Muscle layer of colon (tissue), 2 donors: ENCODE data around the gene LCN6.
"Not testable (repeated sequence)": the region's sequence is repeated elsewhere in the genome, so short reads cannot be mapped to it uniquely, and the experiment has no call there.

Experiments used
- H3K27ac ChIP-seq: one replicate; pipeline ENCODE4 v1.7.0; 2013; ENCODE audit warnings: low read depth, mild to moderate bottlenecking, low read length, moderate library complexity
- H3K27me3 ChIP-seq, 2 donors: one replicate each; pipeline ENCODE4 v1.7.0; 2013; ENCODE audit warnings: low read length in 2 of 2, mild to moderate bottlenecking in 2 of 2; ENCODE audit not compliant: insufficient read depth in 2 of 2, control insufficient read depth in 1 of 2
- H3K36me3 ChIP-seq: one replicate; pipeline ENCODE4 v1.7.0; 2013; ENCODE audit warnings: mild to moderate bottlenecking, low read length; ENCODE audit not compliant: insufficient read depth
- H3K4me1 ChIP-seq: one replicate; pipeline ENCODE4 v1.7.0; 2013; ENCODE audit warnings: mild to moderate bottlenecking, low read length; ENCODE audit not compliant: insufficient read depth
- H3K4me3 ChIP-seq, 2 donors: one replicate each; pipeline ENCODE4 v1.7.0; 2013; ENCODE audit warnings: low read length in 2 of 2, low read depth in 1 of 2, mild to moderate bottlenecking in 1 of 2, moderate library complexity in 1 of 2
- H3K9ac ChIP-seq: one replicate; pipeline ENCODE4 v1.7.0; 2013; ENCODE audit warnings: low read length
- H3K9me3 ChIP-seq: one replicate; pipeline ENCODE4 v1.7.0; 2013; ENCODE audit warnings: mild to moderate bottlenecking, low read length
- donor health status: abdominal sarcoma.
- donor health status: Adenocarcinoma of cecum.

Gene LCN6

DNA sequence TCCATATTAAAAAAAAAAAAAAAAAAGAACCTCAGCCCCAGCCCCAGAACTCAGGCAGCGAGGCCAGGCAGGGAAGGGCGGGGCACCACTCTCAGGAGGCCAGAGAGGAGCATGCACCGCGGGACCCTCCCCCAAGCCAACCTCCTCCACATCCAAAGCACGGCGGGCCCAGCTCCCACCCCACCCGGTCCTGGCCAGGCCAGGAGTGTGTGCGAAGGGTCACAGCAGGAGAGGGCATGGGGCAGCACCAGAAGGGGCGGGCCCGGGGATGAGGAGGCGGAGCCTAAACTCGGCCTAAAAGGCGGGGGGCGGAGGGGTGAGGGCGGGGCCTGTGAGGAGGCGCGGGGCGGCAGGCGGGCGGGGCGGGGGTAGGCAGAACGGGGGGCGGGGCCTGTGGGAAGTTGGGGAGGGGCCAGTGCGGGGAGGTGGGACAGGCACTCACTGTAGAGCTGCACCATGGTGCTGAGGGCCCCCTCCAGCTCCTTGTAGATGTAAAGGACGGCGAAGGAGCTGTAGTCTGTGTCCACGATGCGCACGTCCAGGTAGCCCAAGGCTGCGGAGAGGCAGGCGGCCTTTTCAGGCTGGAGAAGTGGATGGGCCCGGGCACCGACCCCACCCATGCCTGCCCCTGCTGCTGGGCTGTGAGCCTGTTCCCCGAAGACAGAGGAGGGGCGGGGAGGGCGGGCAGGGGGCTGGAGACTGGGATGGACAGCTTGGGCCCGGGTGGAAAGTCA is 14.8 kb upstream of the LCN6 start:
- H3K27me3 ChIP-seq, result peaks cover 9 to 22% of the 10 kb centered on the region in 2 donors

DNA sequence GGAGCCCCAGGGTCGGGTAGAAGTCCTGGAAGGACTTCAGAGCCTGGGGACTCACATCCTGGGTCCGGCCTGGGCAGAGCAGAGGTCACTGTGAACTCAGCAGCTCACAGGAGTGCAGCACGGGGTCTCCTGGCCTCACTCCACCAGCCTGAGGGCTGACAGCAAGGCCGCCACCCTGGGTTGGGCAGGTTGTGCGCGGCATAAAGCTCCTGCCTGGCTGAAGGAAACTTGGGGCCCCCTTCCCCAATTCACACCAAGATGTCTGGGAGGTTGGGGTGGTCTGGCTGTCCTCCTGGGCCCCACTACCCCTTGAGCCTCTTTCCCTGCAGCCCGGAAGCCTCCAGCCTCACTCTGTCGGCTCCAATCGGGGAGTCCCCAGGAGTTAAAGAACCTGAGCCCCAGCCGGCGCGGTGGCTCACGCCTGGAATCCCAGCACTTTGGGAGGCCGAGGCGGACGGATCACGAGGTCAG is 13.9 kb upstream of the LCN6 start:
- no peak overlapping the region for H3K27ac ChIP-seq
- no peak overlapping the region for H3K4me3 ChIP-seq
- no peaks in the 10 kb centered on the region for H3K9me3 ChIP-seq
- H3K36me3 ChIP-seq, result no peaks in the 10 kb centered on the region
- H3K4me1 ChIP-seq, result no peaks in the 10 kb centered on the region
- H3K27me3 ChIP-seq, result peaks cover 9 to 22% of the 10 kb centered on the region in 2 donors
- H3K9ac ChIP-seq, result no peak overlapping the region

More for the DNA sequence above, 14.8 kb upstream of the LCN6 start:
- H3K4me3 ChIP-seq, result no peak overlapping the region
- H3K27ac ChIP-seq, result no peak overlapping the region
- no peaks in the 10 kb centered on the region for H3K36me3 ChIP-seq
- no peaks in the 10 kb centered on the region for H3K4me1 ChIP-seq
- H3K9me3 ChIP-seq, result no peaks in the 10 kb centered on the region
- no peak overlapping the region for H3K9ac ChIP-seq

DNA sequence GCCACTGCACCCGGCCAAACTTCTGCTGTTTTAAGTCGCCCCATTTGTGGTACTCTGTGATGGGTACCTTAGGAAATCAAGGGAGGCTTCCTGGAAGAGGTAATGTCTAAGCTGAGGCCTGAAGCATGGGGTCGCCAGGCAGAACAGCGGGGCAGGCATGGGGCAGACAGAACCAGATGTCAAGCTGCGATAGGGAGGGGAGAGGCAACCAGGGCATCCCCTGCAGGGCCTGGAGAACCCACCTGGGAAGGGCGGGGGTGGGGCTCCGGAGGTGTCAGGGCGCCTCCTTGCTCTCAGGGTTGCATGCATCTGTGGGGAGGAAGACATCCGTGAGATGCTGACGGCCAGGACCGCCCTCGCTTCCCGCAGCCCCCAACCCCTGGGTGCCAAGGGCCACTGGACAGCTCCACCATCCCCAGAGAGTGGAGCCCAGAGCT is 13.2 kb upstream of the LCN6 start:
- H3K27ac ChIP-seq, result no peak overlapping the region
- peaks cover 9 to 23% of the 10 kb centered on the region in 2 donors for H3K27me3 ChIP-seq
- H3K36me3 ChIP-seq, result no peaks in the 10 kb centered on the region
- H3K9ac ChIP-seq, result no peak overlapping the region
- no peaks in the 10 kb centered on the region for H3K4me1 ChIP-seq
- no peak overlapping the region for H3K4me3 ChIP-seq
- no peaks in the 10 kb centered on the region for H3K9me3 ChIP-seq

DNA sequence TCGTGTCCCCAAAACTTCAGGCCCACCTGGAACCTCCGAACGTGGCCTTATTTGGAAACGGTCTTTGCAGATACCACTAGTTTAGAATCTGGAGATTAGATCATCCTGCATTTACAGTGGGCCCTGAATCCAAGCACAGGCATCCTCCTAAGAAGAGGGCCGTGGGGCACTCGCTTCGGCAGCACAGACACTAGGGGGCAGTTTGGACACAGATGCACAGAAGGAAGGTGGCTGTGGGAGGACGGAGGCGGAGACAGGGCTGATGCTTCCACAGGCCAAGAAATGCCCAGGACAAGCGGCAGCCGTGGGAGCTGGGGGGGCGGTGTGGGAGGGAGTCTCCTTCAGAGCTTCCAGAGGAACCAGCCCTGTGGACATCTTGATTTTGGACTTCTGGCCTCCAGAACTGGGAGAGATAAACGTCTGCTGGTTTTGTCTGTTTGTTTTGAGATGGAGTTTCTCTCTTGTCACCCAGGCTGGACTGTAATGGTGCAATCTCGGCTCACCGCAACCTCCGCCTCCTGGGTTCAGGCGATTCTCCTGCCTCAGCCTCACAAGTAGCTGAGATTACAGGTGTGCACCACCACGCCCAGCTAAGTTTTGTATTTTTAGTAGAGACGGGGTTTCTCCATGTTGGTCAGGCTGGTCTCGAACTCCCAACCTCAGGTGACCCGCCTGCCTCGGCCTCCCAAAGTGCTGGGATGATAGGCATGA is 12.7 kb upstream of the LCN6 start:
- H3K9ac ChIP-seq, H3K4me3 ChIP-seq, H3K36me3 ChIP-seq, H3K4me1 ChIP-seq, H3K9me3 ChIP-seq, H3K27ac ChIP-seq: not testable (repeated sequence)
- H3K27me3 ChIP-seq, result peaks cover 9 to 23% of the 10 kb centered on the region in 2 donors

DNA sequence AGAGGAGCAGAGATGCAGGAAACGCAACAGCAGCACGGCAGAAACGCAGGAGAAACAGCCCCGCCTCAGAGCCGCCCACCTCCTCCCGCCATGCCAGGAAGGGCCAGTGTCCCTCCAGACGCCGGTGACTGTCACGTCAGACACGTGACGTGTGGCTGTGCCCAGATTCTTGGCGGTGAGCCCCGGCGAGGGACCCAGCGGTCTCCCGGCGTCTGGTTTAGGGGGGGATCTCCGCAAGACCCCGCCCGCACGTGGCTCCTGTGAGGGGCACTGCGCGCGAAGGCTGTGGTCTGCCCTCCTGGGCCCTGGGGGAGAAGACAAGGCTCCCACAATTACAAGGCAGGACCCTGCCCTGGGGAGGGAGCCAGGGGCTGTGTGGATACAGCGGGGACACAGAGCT is 12.1 kb upstream of the LCN6 start:
- Histone ChIP-seq H3K36me3 (no peaks in the 10 kb centered on the region), H3K4me3 (no peak overlapping the region), H3K27me3 (peaks cover 9 to 23% of the 10 kb centered on the region in 2 donors)

DNA sequence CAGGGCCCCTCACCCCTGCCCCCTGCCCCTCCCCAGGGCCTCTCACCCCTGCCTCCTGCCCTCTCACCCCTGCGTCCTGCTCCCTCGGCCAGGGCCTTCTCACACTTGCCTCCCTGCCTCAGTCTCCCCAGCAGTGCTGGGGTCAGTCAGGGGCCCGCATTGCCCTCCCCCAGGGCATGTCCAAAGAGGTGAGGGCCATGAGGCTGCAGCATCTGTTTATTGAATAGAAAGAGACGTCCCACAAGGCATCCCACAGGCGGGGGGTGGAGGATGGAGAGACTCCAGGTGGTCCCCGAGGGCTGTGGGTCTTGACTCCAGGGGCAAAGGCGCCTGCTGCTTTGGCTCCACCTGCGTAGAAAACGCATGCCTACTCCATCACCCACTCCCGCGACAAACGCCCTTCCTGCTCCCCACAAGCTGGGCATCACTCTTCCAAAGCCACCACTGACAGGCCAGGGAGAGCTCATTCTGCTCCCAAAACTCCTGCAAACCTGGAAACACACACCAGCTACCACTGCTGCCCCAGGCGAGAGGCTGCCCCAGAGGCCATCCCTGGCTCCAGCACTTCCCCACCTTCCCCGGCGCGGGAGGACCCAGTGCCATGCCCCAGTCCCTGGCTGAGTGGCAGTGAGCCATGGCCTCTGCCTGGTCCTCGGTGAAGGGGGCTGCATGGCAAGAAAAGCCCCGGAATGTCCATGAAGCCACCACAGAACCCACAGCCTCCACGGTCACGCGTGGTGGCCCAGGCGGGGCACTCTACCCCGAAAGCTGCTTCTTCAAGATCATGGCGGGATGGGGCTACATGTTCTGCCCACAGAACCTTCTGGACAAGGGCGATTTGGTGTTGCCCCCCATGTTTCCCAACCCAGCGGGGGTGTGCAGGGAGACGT is 11.4 kb upstream of the LCN6 start:
- H3K9ac ChIP-seq, result no peak overlapping the region
- peaks cover 9 to 22% of the 10 kb centered on the region in 2 donors for H3K27me3 ChIP-seq
- H3K9me3 ChIP-seq, result no peaks in the 10 kb centered on the region
- H3K36me3 ChIP-seq, result no peaks in the 10 kb centered on the region
- H3K4me3 ChIP-seq, result no peak overlapping the region
- H3K27ac ChIP-seq, result no peak overlapping the region
- no peaks in the 10 kb centered on the region for H3K4me1 ChIP-seq

More for the DNA sequence above, 12.1 kb upstream of the LCN6 start:
- Histone ChIP-seq H3K9ac (no peak overlapping the region), H3K27ac (no peak overlapping the region), H3K4me1 (no peaks in the 10 kb centered on the region), H3K9me3 (no peaks in the 10 kb centered on the region)

DNA sequence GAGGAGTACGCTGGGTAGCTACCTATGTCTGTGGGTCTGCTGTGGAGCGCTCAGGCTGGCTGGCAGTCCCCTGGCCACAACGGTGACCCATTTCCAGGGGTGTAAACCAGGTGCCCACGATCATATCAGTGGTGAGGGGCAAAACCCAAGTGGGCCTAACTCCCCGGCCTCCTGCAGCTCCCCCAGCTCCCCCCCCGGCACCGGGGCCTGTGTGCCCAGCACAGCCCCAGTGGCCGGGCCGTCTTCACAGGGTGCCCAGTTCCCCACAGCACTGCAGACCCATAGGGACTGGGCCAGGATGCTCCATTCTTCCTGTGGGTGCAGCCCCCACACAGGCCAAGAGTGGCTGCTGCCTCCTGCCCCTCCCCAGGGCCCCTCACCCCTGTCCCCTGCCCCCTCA is 10.7 kb upstream of the LCN6 start:
- Histone ChIP-seq H3K9me3 (no peaks in the 10 kb centered on the region), H3K27me3 (peaks cover 5 to 17% of the 10 kb centered on the region in 2 donors)

DNA sequence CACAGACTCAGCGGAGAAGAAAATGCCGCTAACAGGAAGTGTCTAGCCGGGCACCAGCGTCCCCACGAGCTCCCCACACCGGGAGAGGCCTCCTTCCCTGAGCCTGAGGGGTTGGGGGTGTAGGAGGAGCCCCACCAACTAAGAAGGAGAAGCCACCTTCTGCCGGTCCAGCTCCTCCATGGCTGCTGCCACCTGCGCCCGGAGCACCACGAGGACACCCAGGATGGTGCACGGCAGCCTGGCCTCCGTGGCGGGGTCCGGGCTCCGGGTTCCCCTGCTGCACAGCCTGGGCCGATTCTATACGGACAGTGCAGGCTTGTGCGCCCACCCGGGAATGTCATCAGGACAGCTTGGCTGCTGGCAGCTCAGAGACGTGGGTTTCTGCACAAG is 9.4 kb upstream of the LCN6 start:
- H3K9ac ChIP-seq, result no peak overlapping the region
- no peaks in the 10 kb centered on the region for H3K4me1 ChIP-seq
- no peaks in the 10 kb centered on the region for H3K9me3 ChIP-seq
- H3K27ac ChIP-seq, result no peak overlapping the region
- H3K27me3 ChIP-seq, result peaks cover 0 to 10% of the 10 kb centered on the region in 2 donors
- H3K36me3 ChIP-seq, result no peaks in the 10 kb centered on the region
- no peak overlapping the region for H3K4me3 ChIP-seq

More for the DNA sequence above, 10.7 kb upstream of the LCN6 start:
- Histone ChIP-seq H3K9ac (no peak overlapping the region), H3K36me3 (no peaks in the 10 kb centered on the region), H3K27ac (no peak overlapping the region), H3K4me1 (no peaks in the 10 kb centered on the region), H3K4me3 (no peak overlapping the region)

DNA sequence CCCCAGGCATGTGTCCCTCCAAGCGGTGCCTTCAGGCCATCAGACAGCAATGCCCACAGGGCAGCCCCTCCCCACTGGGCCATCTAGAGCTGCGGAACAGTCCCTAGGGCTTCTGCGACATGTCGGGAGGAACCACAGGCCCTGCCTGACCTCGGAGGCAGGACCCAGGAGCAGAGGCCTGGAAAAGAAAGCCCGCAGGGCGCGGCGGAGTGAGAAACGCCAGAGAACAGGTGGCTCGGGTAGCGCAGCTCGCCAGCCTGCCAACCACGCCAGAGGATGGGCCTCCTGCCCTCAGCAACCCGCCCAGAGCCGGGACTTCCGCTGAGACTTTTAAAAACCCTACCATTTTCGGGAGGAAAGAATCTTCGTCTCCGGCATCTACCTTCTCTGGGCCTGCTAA is 9.0 kb upstream of the LCN6 start:
- Histone ChIP-seq H3K27me3 (peaks cover 0 to 10% of the 10 kb centered on the region in 2 donors), H3K36me3 (no peaks in the 10 kb centered on the region), H3K4me1 (no peaks in the 10 kb centered on the region), H3K9me3 (no peaks in the 10 kb centered on the region), H3K4me3 (no peak overlapping the region), H3K27ac (no peak overlapping the region), H3K9ac (no peak overlapping the region)

DNA sequence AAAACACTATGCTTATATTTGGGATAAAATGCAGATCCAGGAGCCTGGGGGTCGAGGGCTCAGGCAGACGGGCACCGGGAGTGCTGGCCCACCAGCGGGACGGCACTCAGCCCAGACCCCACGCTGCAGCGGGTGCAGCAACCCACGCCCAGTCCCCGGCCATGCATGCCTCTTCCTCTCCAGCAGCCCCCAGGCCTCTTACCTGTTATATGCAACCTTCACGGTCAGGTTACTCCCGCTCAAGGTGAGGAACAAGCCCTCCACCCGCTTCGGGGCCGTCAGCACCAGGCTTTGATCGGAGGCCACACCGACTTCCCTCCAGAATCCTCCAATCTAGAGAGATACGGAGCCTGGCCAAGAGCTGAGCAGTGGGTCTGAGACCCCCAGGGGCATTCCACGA is 8.5 kb upstream of the LCN6 start:
- Histone ChIP-seq H3K4me3 (no peak overlapping the region), H3K9me3 (no peaks in the 10 kb centered on the region), H3K9ac (no peak overlapping the region), H3K4me1 (no peaks in the 10 kb centered on the region), H3K27me3 (peaks cover 0 to 10% of the 10 kb centered on the region in 2 donors), H3K36me3 (no peaks in the 10 kb centered on the region), H3K27ac (no peak overlapping the region)

DNA sequence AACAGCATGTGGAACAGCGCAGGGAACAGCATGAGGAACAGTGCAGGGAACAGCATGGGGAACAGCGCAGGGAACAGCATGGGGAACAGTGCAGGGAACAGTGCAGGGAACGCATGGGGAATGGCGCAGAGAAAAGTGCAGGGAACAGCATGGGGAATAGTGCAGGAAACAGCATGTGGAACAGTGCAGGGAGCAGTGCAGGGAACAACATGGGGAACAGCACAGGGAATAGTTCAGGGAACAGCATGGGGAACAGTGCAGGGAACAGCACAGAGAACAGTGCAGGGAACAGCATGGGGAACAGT is 7.8 kb upstream of the LCN6 start:
- H3K27me3 ChIP-seq, result peaks cover 0 to 10% of the 10 kb centered on the region in 2 donors
- H3K9ac ChIP-seq, result no peak overlapping the region
- no peak overlapping the region for H3K27ac ChIP-seq
- H3K4me3 ChIP-seq, result no peak overlapping the region
- H3K4me1 ChIP-seq, result no peaks in the 10 kb centered on the region
- H3K36me3 ChIP-seq, result no peaks in the 10 kb centered on the region
- no peaks in the 10 kb centered on the region for H3K9me3 ChIP-seq
